PC-3 (cell line): ENCODE measurements around the gene CNGA1. TPM values are rescaled to one million over a fixed set of nuclear protein-coding genes. Genes with fewer than 3 reads are reported as not detected.

Experiments used
- ATAC-seq: fragments of 200-7000 bp; cut with Tn5 transposase; 2 replicates; pipeline ENCODE4 v1.9.1; 2020; ENCODE audit warnings: mild to moderate bottlenecking, moderate library complexity
- BruUV-seq: library from RNA; stranded (reverse); fragments of 400-500 nt; replicated peaks from 2 replicates; lab custom pipeline; 2021; lab: Mats Ljungman, UMichigan
- CTCF ChIA-PET: fragments of 300-600 bp; sonication (Branson Sonifier 250); formaldehyde crosslinking; loops from one replicate; lab custom pipeline; 2022; ENCODE audit warnings: antibody characterized with exemption; lab: Charles Lee
- POLR2A ChIA-PET: fragments of 300-600 bp; sonication (Branson Sonifier 250); formaldehyde crosslinking; loops from one replicate; lab custom pipeline; 2022; ENCODE audit warnings: antibody characterized with exemption; ENCODE audit not compliant: unreplicated experiment; lab: Charles Lee
- DNase-seq: peaks from one replicate; pipeline ENCODE4 v3.0.0-alpha.2; 2015
- H2AFZ ChIP-seq: fragments of 300-600 bp; sonication (generic); 2 replicates; pipeline ENCODE4 v1.6.0; 2016; ENCODE audit warnings: antibody characterized with exemption, low read length
- H3F3A ChIP-seq: fragments of 300-600 bp; sonication (generic); one replicate; pipeline ENCODE4 v1.6.0; 2017; ENCODE audit warnings: antibody characterized with exemption, low read length, control low read depth, mild to moderate bottlenecking; ENCODE audit not compliant: unreplicated experiment
- H3K27ac ChIP-seq: fragments of 300-600 bp; sonication (generic); 2 replicates; pipeline ENCODE4 v1.5.1; 2016; ENCODE audit warnings: mild to moderate bottlenecking, low read length
- H3K27me3 ChIP-seq: fragments of 300-600 bp; sonication (generic); 2 replicates; pipeline ENCODE4 v1.6.1; 2016; ENCODE audit warnings: low read length, mixed read lengths
- H3K36me3 ChIP-seq: fragments of 300-600 bp; sonication (generic); 2 replicates; pipeline ENCODE4 v1.6.1; 2016; ENCODE audit warnings: low read depth, mixed run types, low read length, mixed read lengths
- H3K4me1 ChIP-seq: fragments of 300-600 bp; sonication (generic); 2 replicates; pipeline ENCODE4 v1.5.1; 2016; ENCODE audit warnings: low read length; ENCODE audit not compliant: insufficient read depth
- H3K4me2 ChIP-seq: fragments of 300-600 bp; sonication (generic); 2 replicates; pipeline ENCODE4 v1.6.0; 2016; ENCODE audit warnings: low read length
- H3K4me3 ChIP-seq: fragments of 300-600 bp; sonication (generic); 2 replicates; pipeline ENCODE4 v1.5.1; 2016; ENCODE audit warnings: mild to moderate bottlenecking, low read length, mixed read lengths
- H3K79me2 ChIP-seq: fragments of 300-600 bp; sonication (generic); 2 replicates; pipeline ENCODE4 v1.6.1; 2017; ENCODE audit warnings: low read length, mixed read lengths
- H3K9ac ChIP-seq: fragments of 300-600 bp; sonication (generic); 2 replicates; pipeline ENCODE4 v1.6.0; 2016; ENCODE audit warnings: mild to moderate bottlenecking, low read length
- H3K9me2 ChIP-seq: fragments of 300-600 bp; sonication (generic); replicated peaks from 2 replicates; pipeline ENCODE4 v1.6.1; 2016; ENCODE audit warnings: mixed run types, low read length, mixed read lengths
- H3K9me3 ChIP-seq: fragments of 300-600 bp; sonication (generic); 2 replicates; pipeline ENCODE4 v1.6.1; 2016; ENCODE audit warnings: low read length, mixed read lengths
- H4K20me1 ChIP-seq: fragments of 300-600 bp; sonication (generic); 2 replicates; pipeline ENCODE4 v1.6.1; 2016; ENCODE audit warnings: low read length, mixed read lengths
- EZH2 ChIP-seq: fragments of 300-600 bp; sonication (generic); IDR thresholded peaks from one replicate; pipeline ENCODE4 v1.6.1; 2017; ENCODE audit warnings: antibody characterized with exemption, mild to moderate bottlenecking, low read length; ENCODE audit not compliant: unreplicated experiment
- EZH2phosphoT487 ChIP-seq: fragments of 300-600 bp; sonication (generic); IDR thresholded peaks from 2 replicates; pipeline ENCODE4 v1.6.1; 2018; ENCODE audit warnings: mild to moderate bottlenecking, antibody characterized with exemption, low read length, borderline replicate concordance
- intact Hi-C: fragments of 100-400 bp; cut with micrococcal nuclease; formaldehyde crosslinking; loops from 2 replicates; pipeline ENCODE4 v1.9.0; 2023
- total RNA-seq: library from RNA; depleted of rRNA; stranded (reverse); fragments of >200 nt; gene quantifications from 2 replicates; pipeline ENCODE4 v1.2.3, GENCODE V29; 2014
- TF ChIP-seq, protein P1 (sequence below): fragments of 300-600 bp; sonication (generic); conservative IDR thresholded peaks from 2 replicates; pipeline ENCODE4 v1.5.1; 2017; ENCODE audit warnings: antibody characterized with exemption, low read depth, mild to moderate bottlenecking, low read length

Gene CNGA1
- total RNA-seq, 1 experiment from 2014 or later = 1.1 TPM

DNA sequence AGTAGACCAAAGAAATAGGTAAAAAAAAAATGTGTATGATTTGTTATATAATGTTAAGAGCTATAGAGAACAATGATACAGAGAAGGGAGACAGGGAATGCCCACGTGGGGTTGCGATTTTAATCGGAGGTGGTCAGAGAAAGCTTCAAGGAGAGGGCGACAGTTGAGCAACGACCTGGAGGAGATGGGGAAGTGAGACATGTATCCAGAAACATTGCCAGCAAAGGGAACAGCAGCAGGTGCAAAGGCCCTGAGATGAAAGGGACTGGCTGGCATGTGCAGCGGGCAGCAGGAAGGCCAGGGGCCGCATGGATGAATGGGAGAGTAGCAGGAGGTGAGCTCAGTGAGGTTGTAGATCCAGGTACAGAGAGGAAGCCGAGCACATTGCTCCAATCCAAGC, 33.0 kb upstream of the CNGA1 start:
- BruUV-seq = no TSS peak
- intact Hi-C loops = no loop called here
- H2AFZ ChIP-seq = no peak overlapping the region

DNA sequence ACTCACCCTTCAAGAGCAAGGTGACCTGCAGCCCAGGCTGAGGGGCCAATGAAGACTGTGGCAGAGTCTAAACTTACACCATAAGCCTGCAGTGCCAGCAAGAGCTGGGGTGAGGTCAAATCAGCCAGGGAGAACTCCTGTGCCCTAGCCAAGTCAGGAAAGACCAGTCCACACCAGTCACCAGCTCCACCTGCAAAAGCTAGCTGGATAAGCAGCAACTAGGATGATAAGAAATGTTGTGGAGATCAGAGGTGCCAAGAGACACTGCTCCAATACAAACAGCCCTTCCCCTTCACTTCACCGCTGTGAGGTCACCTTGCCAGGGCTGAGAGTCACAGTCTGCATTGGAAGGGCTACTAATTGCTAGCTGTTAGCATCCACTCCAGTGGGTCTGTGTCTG, 31.4 kb upstream of the CNGA1 start:
- Histone ChIP-seq H2AFZ (no peak overlapping the region), H3K9ac (no peak overlapping the region), H3K4me3 (no peak overlapping the region), H3K4me1 (peaks cover 5% of the 10 kb centered on the region; the same call in 1 of the 2 replicates), H3K9me2 (no peaks in the 10 kb centered on the region), H3K27me3 (no peaks in the 10 kb centered on the region), H3K4me2 (no peak overlapping the region), H3F3A (no peaks in the 10 kb centered on the region), H3K9me3 (no peaks in the 10 kb centered on the region), H3K36me3 (no peaks in the 10 kb centered on the region), H4K20me1 (no peaks in the 10 kb centered on the region), H3K79me2 (no peaks in the 10 kb centered on the region), H3K27ac (no peak overlapping the region)
- ChIA-PET POLR2A (no interaction called here), CTCF (no interaction called here)
- DNase-seq (no peak), ATAC-seq (no peak)
- no TSS peak for BruUV-seq
- TF ChIP-seq, protein P1, sequence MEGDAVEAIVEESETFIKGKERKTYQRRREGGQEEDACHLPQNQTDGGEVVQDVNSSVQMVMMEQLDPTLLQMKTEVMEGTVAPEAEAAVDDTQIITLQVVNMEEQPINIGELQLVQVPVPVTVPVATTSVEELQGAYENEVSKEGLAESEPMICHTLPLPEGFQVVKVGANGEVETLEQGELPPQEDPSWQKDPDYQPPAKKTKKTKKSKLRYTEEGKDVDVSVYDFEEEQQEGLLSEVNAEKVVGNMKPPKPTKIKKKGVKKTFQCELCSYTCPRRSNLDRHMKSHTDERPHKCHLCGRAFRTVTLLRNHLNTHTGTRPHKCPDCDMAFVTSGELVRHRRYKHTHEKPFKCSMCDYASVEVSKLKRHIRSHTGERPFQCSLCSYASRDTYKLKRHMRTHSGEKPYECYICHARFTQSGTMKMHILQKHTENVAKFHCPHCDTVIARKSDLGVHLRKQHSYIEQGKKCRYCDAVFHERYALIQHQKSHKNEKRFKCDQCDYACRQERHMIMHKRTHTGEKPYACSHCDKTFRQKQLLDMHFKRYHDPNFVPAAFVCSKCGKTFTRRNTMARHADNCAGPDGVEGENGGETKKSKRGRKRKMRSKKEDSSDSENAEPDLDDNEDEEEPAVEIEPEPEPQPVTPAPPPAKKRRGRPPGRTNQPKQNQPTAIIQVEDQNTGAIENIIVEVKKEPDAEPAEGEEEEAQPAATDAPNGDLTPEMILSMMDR = no peak
- TF ChIP-seq EZH2phosphoT487 = no peak
- TF ChIP-seq EZH2 = no peak
- intact Hi-C loops = no loop called here

More for the DNA sequence above, 33.0 kb upstream of the CNGA1 start:
- H3K9ac ChIP-seq = no peak overlapping the region
- H3K4me1 ChIP-seq = no peaks in the 10 kb centered on the region
- TF ChIP-seq EZH2phosphoT487 (no peak), EZH2 (no peak)
- TF ChIP-seq, protein P1 = no peak
- no peaks in the 10 kb centered on the region for H3K27me3 ChIP-seq
- H3K27ac ChIP-seq = no peak overlapping the region
- H3K4me2 ChIP-seq = no peak overlapping the region
- POLR2A ChIA-PET = no interaction called here
- H3F3A ChIP-seq = no peaks in the 10 kb centered on the region
- no peaks in the 10 kb centered on the region for H3K9me2 ChIP-seq
- H3K9me3 ChIP-seq = no peaks in the 10 kb centered on the region
- DNase-seq (no peak), ATAC-seq (no peak)
- H3K4me3 ChIP-seq = no peak overlapping the region
- H3K79me2 ChIP-seq = no peaks in the 10 kb centered on the region
- H4K20me1 ChIP-seq = no peaks in the 10 kb centered on the region
- no peaks in the 10 kb centered on the region for H3K36me3 ChIP-seq
- CTCF ChIA-PET = no interaction called here

DNA sequence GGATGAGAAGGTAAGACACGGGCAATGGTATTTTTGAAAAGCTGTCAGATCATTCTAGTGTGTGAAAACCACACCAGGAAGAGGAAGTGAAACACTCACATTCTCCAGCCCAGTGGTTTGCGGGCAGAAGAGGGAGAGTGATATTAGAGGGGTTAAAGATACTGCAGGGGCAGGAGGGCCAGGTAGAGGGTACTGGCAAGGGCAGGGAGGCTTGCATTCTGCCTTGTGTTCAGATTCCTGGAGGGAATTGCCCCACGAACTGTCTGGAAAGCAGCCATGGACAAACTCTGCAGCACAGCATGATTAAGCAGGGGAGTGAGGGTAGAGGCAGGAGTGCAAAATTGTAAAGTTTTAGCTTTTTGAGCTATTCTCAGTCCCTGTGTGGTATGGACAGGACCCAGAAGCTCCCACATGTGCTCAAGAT, 31.0 kb upstream of the CNGA1 start:
- Histone ChIP-seq H3K9ac (no peak overlapping the region), H2AFZ (no peak overlapping the region), H3K9me3 (no peaks in the 10 kb centered on the region), H3K4me3 (no peak overlapping the region), H3K9me2 (no peaks in the 10 kb centered on the region), H3K27ac (no peak overlapping the region), H3K36me3 (no peaks in the 10 kb centered on the region), H4K20me1 (no peaks in the 10 kb centered on the region), H3K79me2 (no peaks in the 10 kb centered on the region), H3K4me2 (no peak overlapping the region), H3K4me1 (peaks cover 9% of the 10 kb centered on the region; the same call in 1 of the 2 replicates), H3F3A (no peaks in the 10 kb centered on the region), H3K27me3 (no peaks in the 10 kb centered on the region)
- ATAC-seq (no peak; the same call in 1 of the 2 replicates), DNase-seq (no peak)
- intact Hi-C loops = no loop called here
- TF ChIP-seq EZH2phosphoT487 = no peak
- TF ChIP-seq, protein P1 = no peak
- no peak for TF ChIP-seq EZH2
- POLR2A ChIA-PET = no interaction called here
- CTCF ChIA-PET = no interaction called here
- no TSS peak for BruUV-seq
